GM21576 (cell line): Measurements from ENCODE around the gene CYTH4.

Source experiments
- ATAC-seq: cut with Tn5 transposase; IDR thresholded peaks from one replicate; pipeline ENCODE4 v1.9.1; 2021; ENCODE audit warnings: mild to moderate bottlenecking, moderate library complexity; ENCODE audit not compliant: unreplicated experiment

Gene CYTH4

GRCh38 chr22:37308385-37309200 is 26.3 kb downstream of the CYTH4 start:
- no peak for ATAC-seq

GRCh38 chr22:37309211-37310074 is 27.1 kb downstream of the CYTH4 start:
- ATAC-seq, result no peak

- ATAC-seq, result no peak
These were observed 27.8 kb downstream of the CYTH4 start for GRCh38 chr22:37310075-37310606.

- no peak for ATAC-seq
These were observed 28.7 kb downstream of the CYTH4 start for GRCh38 chr22:37310815-37311595.

GRCh38 chr22:37311761-37312312 is 29.5 kb downstream of the CYTH4 start:
- no peak for ATAC-seq

GRCh38 chr22:37312549-37313183 is 30.4 kb downstream of the CYTH4 start:
- no peak for ATAC-seq

GRCh38 chr22:37313376-37314314 is 31.3 kb downstream of the CYTH4 start:
- no peak for ATAC-seq

- no peak for ATAC-seq
These were observed 32.2 kb downstream of the CYTH4 start for GRCh38 chr22:37314315-37315074.

- ATAC-seq, result no peak
These were observed 34.1 kb downstream of the CYTH4 start for GRCh38 chr22:37316405-37316804.

GRCh38 chr22:37316875-37317371 is 34.6 kb downstream of the CYTH4 start:
- ATAC-seq, result no peak

GRCh38 chr22:37317698-37318210 is 35.4 kb downstream of the CYTH4 start:
- ATAC-seq, result no peak

- no peak for ATAC-seq
These were observed 36.2 kb downstream of the CYTH4 start for GRCh38 chr22:37318364-37319109.

GRCh38 chr22:37319469-37319868 is 37.2 kb downstream of the CYTH4 start:
- no peak for ATAC-seq

GRCh38 chr22:37320726-37321677 is 38.7 kb downstream of the CYTH4 start:
- no peak for ATAC-seq

- no peak for ATAC-seq
These were observed 42.2 kb downstream of the CYTH4 start for GRCh38 chr22:37324340-37325038.

- no peak for ATAC-seq
These were observed 42.7 kb downstream of the CYTH4 start for GRCh38 chr22:37325039-37325395.
